ENCODE data around the gene RFTN1. TPM values are rescaled to one million over a fixed set of nuclear protein-coding genes. Genes with fewer than 3 reads are reported as not detected.

RFTN1 gene
- total and polyA plus RNA-seq, 7 experiments from 2014 or later: 44.8 to 68.8 (median 53.2) TPM

GRCh38 chr3:16366581-16366980, 146.9 kb downstream of the RFTN1 start:
- Histone ChIP-seq H3K4me1 (ENCODE audit: control insufficient read depth in 2 of 2, insufficient read depth in 2 of 2, low read length in 2 of 2) (peaks cover 0 to 3% of the 10 kb centered on the region in 2 donors), H3K27ac (ENCODE audit: low read depth, low read length) (no peak overlapping the region), H3K36me3 (ENCODE audit: control insufficient read depth in 2 of 3, insufficient read depth in 3 of 3, low read length in 3 of 3) (peaks cover 0 to 53% (median 0%) of the 10 kb centered on the region in 3 experiments), H3K9me3 (ENCODE audit: control insufficient read depth in 2 of 3, low read length in 3 of 3) (no peaks in the 10 kb centered on the region), H3K27me3 (ENCODE audit: control insufficient read depth in 2 of 2, insufficient read depth in 2 of 2, low read length in 2 of 2) (no peaks in the 10 kb centered on the region), H3K4me3 (ENCODE audit: low read length) (no peak overlapping the region)
- Mint-ChIP-seq H3K9me3 (peaks cover 0 to 2% (median 0%) of the 10 kb centered on the region in 11 donors), H3K4me1 (peaks cover 13 to 72% (median 49%) of the 10 kb centered on the region in 7 donors), H3K27ac (peak overlapping the region in 3 of 9 donors; percentile 26 to 66 (median 60)), H3K36me3 (peaks cover 16 to 74% (median 47%) of the 10 kb centered on the region in 5 donors), H3K27me3 (no peaks in the 10 kb centered on the region), H3K4me3 (peak overlapping the region in 1 of 10 donors; percentile 2)
- ChIA-PET CTCF (interaction anchor here (0.7 kb wide), 1 partner anchor 163 kb away, joined by 3 read pairs; no protein-coding TSS in a partner anchor), POLR2A (no interaction called here)
- DNase-seq: no peak
- no peak for ATAC-seq
- intact Hi-C loops (cut with micrococcal nuclease): no loop called here

DNA sequence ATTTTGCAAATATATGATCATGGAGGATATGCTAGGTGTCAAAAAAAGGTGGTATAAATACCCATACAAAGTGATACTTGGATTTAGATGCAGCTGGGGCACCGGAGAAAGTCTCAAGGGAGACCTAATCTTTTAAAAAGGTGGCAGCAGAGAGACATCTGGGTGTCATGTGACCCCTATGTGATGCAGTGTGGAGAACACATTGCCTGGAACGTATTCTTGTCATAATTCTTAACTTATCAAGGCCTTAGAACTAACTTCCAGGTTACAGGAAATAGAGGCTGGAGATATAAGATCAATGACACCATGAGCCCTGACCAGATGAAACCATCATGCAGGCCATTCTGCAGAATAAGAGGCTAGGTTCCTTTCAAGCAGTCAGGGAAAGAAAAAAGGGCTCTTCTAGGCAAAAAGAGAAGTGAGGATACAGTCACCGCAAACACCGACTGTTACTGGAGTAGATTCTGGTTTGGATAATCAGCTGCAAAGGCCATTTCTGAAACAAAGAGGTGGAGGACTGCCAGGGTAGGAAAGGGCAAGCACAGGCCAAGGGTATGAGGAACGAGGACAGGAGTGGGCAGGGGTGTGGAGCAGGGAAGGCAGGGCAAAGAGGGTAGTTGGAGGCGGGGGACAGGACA, 147.9 kb downstream of the RFTN1 start:
- POLR2A ChIA-PET: no interaction called here
- H3K27me3 Mint-ChIP-seq: no peaks in the 10 kb centered on the region

DNA sequence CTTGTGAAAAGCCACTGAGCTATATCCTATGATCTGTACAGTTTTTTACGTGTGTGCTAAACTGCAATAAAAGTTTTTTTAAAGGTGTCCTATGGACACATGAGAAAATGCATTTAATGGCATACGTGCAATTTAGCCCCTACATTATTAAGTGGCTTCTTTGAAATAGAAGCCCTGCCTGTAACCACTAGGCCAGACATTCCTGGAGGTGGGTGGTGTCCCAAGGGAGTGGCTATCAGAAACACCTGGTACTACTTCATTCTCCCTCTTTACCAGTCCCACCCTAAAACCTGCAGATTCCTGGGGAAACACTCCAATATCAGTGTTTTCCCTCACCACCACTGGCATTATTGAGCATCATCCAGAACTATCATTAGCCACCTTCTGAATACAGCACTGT, 148.5 kb downstream of the RFTN1 start:
- H3K4me1 ChIP-seq (ENCODE audit: control insufficient read depth in 2 of 2, insufficient read depth in 2 of 2, low read length in 2 of 2): no peaks in the 10 kb centered on the region
- no peak overlapping the region for H3K27ac ChIP-seq (ENCODE audit: low read depth, low read length)
- H3K36me3 Mint-ChIP-seq: peaks cover 22 to 72% (median 48%) of the 10 kb centered on the region in 5 donors
- H3K27me3 ChIP-seq (ENCODE audit: control insufficient read depth in 2 of 2, insufficient read depth in 2 of 2, low read length in 2 of 2): no peaks in the 10 kb centered on the region
- no peaks in the 10 kb centered on the region for H3K27me3 Mint-ChIP-seq
- no peaks in the 10 kb centered on the region for H3K9me3 ChIP-seq (ENCODE audit: control insufficient read depth in 2 of 3, low read length in 3 of 3)
- ChIA-PET POLR2A (interaction anchor here (0.5 kb wide), 2 partner anchors 15 to 29 kb away, joined by 3 read pairs; no protein-coding TSS in a partner anchor), CTCF (interaction anchor here (0.6 kb wide), 1 partner anchor 157 kb away, joined by 3 read pairs; no protein-coding TSS in a partner anchor)
- H3K4me3 Mint-ChIP-seq: no peak overlapping the region
- no peak overlapping the region for H3K4me3 ChIP-seq (ENCODE audit: low read length)
- H3K9me3 Mint-ChIP-seq: peaks cover 0 to 4% (median 0%) of the 10 kb centered on the region in 11 donors
- intact Hi-C loops (cut with micrococcal nuclease): no loop called here
- peaks cover 0 to 58% (median 0%) of the 10 kb centered on the region in 3 experiments for H3K36me3 ChIP-seq (ENCODE audit: control insufficient read depth in 2 of 3, insufficient read depth in 3 of 3, low read length in 3 of 3)
- DNase-seq (no peak), ATAC-seq (no peak)
- peak overlapping the region in 4 of 9 donors; percentile 16 to 65 (median 30) for H3K27ac Mint-ChIP-seq
- H3K4me1 Mint-ChIP-seq: peaks cover 10 to 61% (median 44%) of the 10 kb centered on the region in 7 donors

More for the DNA sequence above, 147.9 kb downstream of the RFTN1 start:
- peaks cover 14 to 67% (median 46%) of the 10 kb centered on the region in 7 donors for H3K4me1 Mint-ChIP-seq
- Histone ChIP-seq H3K27me3 (ENCODE audit: control insufficient read depth in 2 of 2, insufficient read depth in 2 of 2, low read length in 2 of 2) (no peaks in the 10 kb centered on the region), H3K4me3 (ENCODE audit: low read length) (no peak overlapping the region), H3K4me1 (ENCODE audit: control insufficient read depth in 2 of 2, insufficient read depth in 2 of 2, low read length in 2 of 2) (no peaks in the 10 kb centered on the region), H3K9me3 (ENCODE audit: control insufficient read depth in 2 of 3, low read length in 3 of 3) (no peaks in the 10 kb centered on the region), H3K27ac (ENCODE audit: low read depth, low read length) (no peak overlapping the region), H3K36me3 (ENCODE audit: control insufficient read depth in 2 of 3, insufficient read depth in 3 of 3, low read length in 3 of 3) (peaks cover 0 to 60% (median 0%) of the 10 kb centered on the region in 3 experiments)
- H3K27ac Mint-ChIP-seq: peak overlapping the region in 8 of 9 donors; percentile 8 to 80 (median 32)
- H3K4me3 Mint-ChIP-seq: peak overlapping the region in 1 of 10 donors; percentile 13
- intact Hi-C loops (cut with micrococcal nuclease): no loop called here
- DNase-seq: no peak
- CTCF ChIA-PET: no interaction called here
- peaks cover 0 to 4% (median 0%) of the 10 kb centered on the region in 11 donors for H3K9me3 Mint-ChIP-seq
- H3K36me3 Mint-ChIP-seq: peaks cover 23 to 77% (median 53%) of the 10 kb centered on the region in 5 donors
- ATAC-seq: no peak

GRCh38 chr3:16364323-16364722, 149.2 kb downstream of the RFTN1 start:
- DNase-seq (no peak), ATAC-seq (peak; percentile 36)
- Histone ChIP-seq H3K4me3 (ENCODE audit: low read length) (no peak overlapping the region), H3K27me3 (ENCODE audit: control insufficient read depth in 2 of 2, insufficient read depth in 2 of 2, low read length in 2 of 2) (no peaks in the 10 kb centered on the region), H3K9me3 (ENCODE audit: control insufficient read depth in 2 of 3, low read length in 3 of 3) (no peaks in the 10 kb centered on the region), H3K36me3 (ENCODE audit: control insufficient read depth in 2 of 3, insufficient read depth in 3 of 3, low read length in 3 of 3) (peaks cover 0 to 52% (median 0%) of the 10 kb centered on the region in 3 experiments), H3K27ac (ENCODE audit: low read depth, low read length) (no peak overlapping the region), H3K4me1 (ENCODE audit: control insufficient read depth in 2 of 2, insufficient read depth in 2 of 2, low read length in 2 of 2) (no peaks in the 10 kb centered on the region)
- H3K27ac Mint-ChIP-seq: peak overlapping the region in 4 of 9 donors; percentile 18 to 65 (median 44)
- ChIA-PET CTCF (interaction anchor here (0.6 kb wide), 1 partner anchor 158 kb away, joined by 3 read pairs; no protein-coding TSS in a partner anchor), POLR2A (interaction anchor here (0.5 to 0.7 kb wide), 3 partner anchors 14 to 160 kb away, joined by 3 read pairs; no protein-coding TSS in a partner anchor)
- peaks cover 18 to 67% (median 41%) of the 10 kb centered on the region in 5 donors for H3K36me3 Mint-ChIP-seq
- intact Hi-C loops (cut with micrococcal nuclease): no loop called here
- peaks cover 0 to 4% (median 0%) of the 10 kb centered on the region in 11 donors for H3K9me3 Mint-ChIP-seq
- no peak overlapping the region for H3K4me3 Mint-ChIP-seq
- H3K27me3 Mint-ChIP-seq: no peaks in the 10 kb centered on the region
- peaks cover 13 to 59% (median 46%) of the 10 kb centered on the region in 7 donors for H3K4me1 Mint-ChIP-seq

GRCh38 chr3:16363636-16364035, 149.9 kb downstream of the RFTN1 start:
- ChIA-PET POLR2A (no interaction called here), CTCF (interaction anchor here (1.2 kb wide), 1 partner anchor 99 kb away, joined by 4 read pairs; the partner anchor contains the start of genes DPH3 and OXNAD1)
- Histone ChIP-seq H3K4me3 (ENCODE audit: low read length) (no peak overlapping the region), H3K4me1 (ENCODE audit: control insufficient read depth in 2 of 2, insufficient read depth in 2 of 2, low read length in 2 of 2) (no peaks in the 10 kb centered on the region), H3K27ac (ENCODE audit: low read depth, low read length) (no peak overlapping the region), H3K36me3 (ENCODE audit: control insufficient read depth in 2 of 3, insufficient read depth in 3 of 3, low read length in 3 of 3) (peaks cover 0 to 45% (median 0%) of the 10 kb centered on the region in 3 experiments), H3K9me3 (ENCODE audit: control insufficient read depth in 2 of 3, low read length in 3 of 3) (no peaks in the 10 kb centered on the region), H3K27me3 (ENCODE audit: control insufficient read depth in 2 of 2, insufficient read depth in 2 of 2, low read length in 2 of 2) (no peaks in the 10 kb centered on the region)
- H3K4me3 Mint-ChIP-seq: no peak overlapping the region
- peaks cover 18 to 64% (median 40%) of the 10 kb centered on the region in 5 donors for H3K36me3 Mint-ChIP-seq
- ATAC-seq (no peak), DNase-seq (no peak)
- peaks cover 0 to 4% (median 0%) of the 10 kb centered on the region in 11 donors for H3K9me3 Mint-ChIP-seq
- intact Hi-C loops (cut with micrococcal nuclease): no loop called here
- H3K4me1 Mint-ChIP-seq: peaks cover 14 to 61% (median 50%) of the 10 kb centered on the region in 7 donors
- no peaks in the 10 kb centered on the region for H3K27me3 Mint-ChIP-seq
- H3K27ac Mint-ChIP-seq: peak overlapping the region in 2 of 9 donors; percentile 20 to 22

DNA sequence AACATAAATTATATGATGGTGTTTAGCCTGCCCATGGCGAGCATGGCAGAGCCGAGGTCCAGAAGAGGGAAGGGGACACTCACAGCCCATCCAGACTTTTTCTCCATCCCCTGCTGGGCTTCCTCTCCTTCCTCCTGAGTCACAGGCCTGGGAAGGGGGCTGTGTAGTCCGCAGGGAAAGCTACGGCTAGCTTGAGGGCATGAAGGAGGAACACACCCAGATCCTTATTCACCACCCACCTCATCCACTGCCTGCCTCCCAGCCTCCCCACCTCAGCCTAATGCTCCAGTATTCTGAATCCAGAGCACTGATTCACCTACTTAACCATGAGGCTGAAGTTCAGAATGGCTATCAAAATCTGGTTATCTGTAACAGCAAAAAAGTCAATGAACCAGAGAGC, 150.7 kb downstream of the RFTN1 start:
- ATAC-seq (no peak), DNase-seq (no peak)
- H3K27me3 ChIP-seq (ENCODE audit: control insufficient read depth in 2 of 2, insufficient read depth in 2 of 2, low read length in 2 of 2): no peaks in the 10 kb centered on the region
- Mint-ChIP-seq H3K4me3 (no peak overlapping the region), H3K4me1 (peaks cover 16 to 64% (median 54%) of the 10 kb centered on the region in 7 donors), H3K36me3 (peaks cover 18 to 59% (median 36%) of the 10 kb centered on the region in 5 donors), H3K27ac (peak overlapping the region in 5 of 9 donors; percentile 19 to 72 (median 51)), H3K9me3 (peaks cover 0 to 4% (median 0%) of the 10 kb centered on the region in 11 donors), H3K27me3 (no peaks in the 10 kb centered on the region)
- peaks cover 0 to 43% (median under 1%) of the 10 kb centered on the region in 3 experiments for H3K36me3 ChIP-seq (ENCODE audit: control insufficient read depth in 2 of 3, insufficient read depth in 3 of 3, low read length in 3 of 3)
- no peaks in the 10 kb centered on the region for H3K9me3 ChIP-seq (ENCODE audit: control insufficient read depth in 2 of 3, low read length in 3 of 3)
- ChIA-PET CTCF (interaction anchor here (1.2 kb wide), 1 partner anchor 98 kb away, joined by 4 read pairs; the partner anchor contains the start of genes DPH3 and OXNAD1), POLR2A (no interaction called here)
- H3K27ac ChIP-seq (ENCODE audit: low read depth, low read length): no peak overlapping the region
- no peak overlapping the region for H3K4me3 ChIP-seq (ENCODE audit: low read length)
- no peaks in the 10 kb centered on the region for H3K4me1 ChIP-seq (ENCODE audit: control insufficient read depth in 2 of 2, insufficient read depth in 2 of 2, low read length in 2 of 2)
- intact Hi-C loops (cut with micrococcal nuclease): no loop called here

Measured in naive thymus-derived CD4-positive, alpha-beta T cell (primary cell).